Measurements from ENCODE around the gene ZNRF3.

The ZNRF3 gene

DNA sequence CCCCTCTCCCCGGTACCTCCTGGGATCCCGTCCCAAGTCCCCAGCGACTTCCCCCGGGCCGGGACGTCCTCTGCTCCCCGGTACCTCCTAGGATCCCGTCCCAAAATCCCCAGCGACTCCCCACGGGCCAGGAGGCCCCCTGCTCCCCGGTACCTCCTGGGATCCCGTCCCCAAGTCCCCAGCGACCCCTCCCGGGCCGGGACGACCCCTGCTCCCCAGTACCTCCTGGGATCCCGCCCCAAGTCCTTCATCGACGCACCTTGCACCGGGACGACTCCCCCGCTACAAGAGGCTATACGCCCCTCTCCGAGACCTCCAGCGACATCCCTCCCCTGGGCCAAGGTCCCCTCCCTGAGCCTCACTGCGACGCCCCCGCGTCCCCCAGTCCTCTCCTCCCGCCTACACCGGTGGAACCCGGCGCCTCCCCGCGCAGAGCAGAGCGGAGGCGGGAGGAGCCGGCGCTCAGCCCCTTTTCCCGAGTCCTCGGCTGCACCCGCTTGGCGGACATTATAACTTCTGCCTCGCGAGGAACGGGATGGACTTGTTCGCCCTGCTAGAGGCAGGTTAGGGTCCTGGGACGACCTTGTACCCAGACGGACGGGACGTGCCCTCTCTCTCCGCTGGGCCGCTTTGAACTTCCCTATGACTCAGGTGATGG is 190.4 kb downstream of the ZNRF3 start:
- TF ChIP-seq, protein P1, sequence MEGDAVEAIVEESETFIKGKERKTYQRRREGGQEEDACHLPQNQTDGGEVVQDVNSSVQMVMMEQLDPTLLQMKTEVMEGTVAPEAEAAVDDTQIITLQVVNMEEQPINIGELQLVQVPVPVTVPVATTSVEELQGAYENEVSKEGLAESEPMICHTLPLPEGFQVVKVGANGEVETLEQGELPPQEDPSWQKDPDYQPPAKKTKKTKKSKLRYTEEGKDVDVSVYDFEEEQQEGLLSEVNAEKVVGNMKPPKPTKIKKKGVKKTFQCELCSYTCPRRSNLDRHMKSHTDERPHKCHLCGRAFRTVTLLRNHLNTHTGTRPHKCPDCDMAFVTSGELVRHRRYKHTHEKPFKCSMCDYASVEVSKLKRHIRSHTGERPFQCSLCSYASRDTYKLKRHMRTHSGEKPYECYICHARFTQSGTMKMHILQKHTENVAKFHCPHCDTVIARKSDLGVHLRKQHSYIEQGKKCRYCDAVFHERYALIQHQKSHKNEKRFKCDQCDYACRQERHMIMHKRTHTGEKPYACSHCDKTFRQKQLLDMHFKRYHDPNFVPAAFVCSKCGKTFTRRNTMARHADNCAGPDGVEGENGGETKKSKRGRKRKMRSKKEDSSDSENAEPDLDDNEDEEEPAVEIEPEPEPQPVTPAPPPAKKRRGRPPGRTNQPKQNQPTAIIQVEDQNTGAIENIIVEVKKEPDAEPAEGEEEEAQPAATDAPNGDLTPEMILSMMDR (conservative IDR thresholded peaks at IDR 0.05; ENCODE audit: low read depth), result no peak
- ChIA-PET POLR2A (ENCODE audit: low non-redundant PET) (no interaction called here), CTCF (no interaction called here)
- peak; percentile 9 for DNase-seq (ENCODE audit: low spot score)
- peak overlapping the region; percentile 95 for H3K27ac ChIP-seq

- CTCF ChIA-PET, result no interaction called here
- H3K27ac ChIP-seq, result peak overlapping the region; percentile 95
- POLR2A ChIA-PET (ENCODE audit: low non-redundant PET), result no interaction called here
- TF ChIP-seq, protein P1 (conservative IDR thresholded peaks at IDR 0.05; ENCODE audit: low read depth), result no peak
- DNase-seq (ENCODE audit: low spot score), result no peak
Measured at GRCh38 chr22:29074276-29074772, 191.0 kb downstream of the ZNRF3 start.

DNA sequence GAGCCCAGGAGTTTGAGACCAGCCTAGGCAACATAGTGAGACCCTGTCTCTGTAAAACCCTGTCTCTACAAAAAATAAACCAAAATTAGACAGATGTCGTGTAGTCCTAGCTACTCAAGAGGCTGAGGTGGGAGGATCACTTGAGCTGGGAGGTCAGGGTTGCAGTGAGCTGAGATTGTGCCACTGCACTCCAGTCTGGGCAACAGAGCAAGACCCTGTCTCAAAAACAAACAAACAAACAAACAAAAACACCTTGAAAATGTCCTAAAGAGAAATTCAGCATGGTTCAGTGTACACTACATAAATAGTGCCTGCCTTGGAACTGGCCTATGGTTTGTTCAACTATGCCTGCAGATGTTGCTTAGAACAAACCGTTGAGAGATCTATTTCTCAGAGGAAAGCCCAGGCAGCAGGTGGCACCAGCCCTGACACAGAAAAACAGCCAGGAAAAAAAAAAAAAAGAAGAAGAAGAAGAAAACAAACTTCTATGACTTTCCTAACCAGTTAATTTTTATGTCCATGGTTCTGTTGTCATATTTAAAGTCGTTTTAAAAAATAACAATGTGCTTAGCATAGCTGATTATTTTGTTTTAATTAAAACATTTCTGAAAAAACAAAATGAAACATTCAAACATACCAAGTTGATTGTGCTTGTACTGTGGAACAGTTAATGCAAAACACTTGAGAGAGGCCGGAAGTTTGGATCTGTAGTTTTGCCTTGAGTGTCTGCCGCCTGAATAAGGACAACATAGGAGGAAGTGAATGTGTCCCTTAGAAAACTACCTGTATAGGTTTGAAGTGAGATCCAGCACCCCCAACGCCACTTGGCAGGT is 194.9 kb downstream of the ZNRF3 start:
- DNase-seq (ENCODE audit: low spot score), result no peak
- H3K27ac ChIP-seq, result no peak overlapping the region
- TF ChIP-seq, protein P1 (conservative IDR thresholded peaks at IDR 0.05; ENCODE audit: low read depth), result no peak
- ChIA-PET CTCF (no interaction called here), POLR2A (ENCODE audit: low non-redundant PET) (no interaction called here)

DNA sequence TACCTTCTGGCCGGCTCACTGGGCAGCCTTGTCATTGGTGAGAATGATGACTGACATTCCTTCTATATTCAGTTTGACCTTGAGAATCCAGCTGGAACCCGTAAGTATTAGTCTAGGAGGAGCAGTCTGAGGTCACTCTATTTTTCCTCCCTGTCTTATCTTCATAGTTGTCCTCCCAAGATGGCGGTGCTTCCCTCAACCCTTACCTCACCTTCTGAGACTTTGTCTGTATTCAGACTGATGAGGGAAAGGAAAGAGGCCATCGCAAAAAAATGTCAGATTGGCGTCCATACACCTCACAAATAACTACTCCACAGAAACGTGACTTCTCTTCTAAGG is 195.5 kb downstream of the ZNRF3 start:
- TF ChIP-seq, protein P1 (conservative IDR thresholded peaks at IDR 0.05; ENCODE audit: low read depth), result no peak
- no peak overlapping the region for H3K27ac ChIP-seq
- DNase-seq (ENCODE audit: low spot score), result no peak
- POLR2A ChIA-PET (ENCODE audit: low non-redundant PET), result no interaction called here
- CTCF ChIA-PET, result interaction anchor here (1.1 kb wide), 1 partner anchor 224 kb away, joined by 3 read pairs; no protein-coding TSS in a partner anchor

DNA sequence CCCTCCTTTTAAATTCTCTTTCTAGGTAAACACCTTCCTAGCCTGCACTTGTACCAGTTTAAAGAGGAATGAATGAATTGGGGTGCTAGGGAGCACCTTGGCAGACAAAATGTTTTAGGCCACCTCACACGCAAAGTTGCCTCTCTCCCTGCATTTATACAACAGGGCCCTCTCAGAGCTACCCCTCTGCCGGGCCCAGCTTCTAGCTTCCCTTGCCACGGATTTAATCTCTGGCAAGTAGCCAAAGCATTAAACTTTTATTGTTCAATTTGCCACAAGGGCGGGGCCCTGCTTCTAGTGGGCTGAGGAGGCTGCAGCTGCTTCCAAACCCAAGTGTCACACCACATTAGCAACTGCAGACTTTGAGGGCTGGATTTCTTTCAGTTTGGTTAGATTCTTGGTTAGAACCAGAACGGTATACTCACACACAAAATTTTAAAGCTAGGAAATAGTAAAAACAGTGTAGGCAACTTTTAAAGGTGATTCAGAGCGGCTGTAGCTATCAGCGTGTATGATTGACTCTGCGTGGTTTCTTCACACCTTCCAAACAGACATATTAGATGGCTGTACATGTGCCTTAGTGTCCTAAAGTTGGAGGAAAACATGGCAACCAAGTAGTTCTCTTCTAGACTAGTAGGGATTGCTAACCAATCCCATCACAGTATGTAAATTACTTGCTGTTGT is 196.0 kb downstream of the ZNRF3 start:
- TF ChIP-seq, protein P1 (conservative IDR thresholded peaks at IDR 0.05; ENCODE audit: low read depth), result no peak
- POLR2A ChIA-PET (ENCODE audit: low non-redundant PET), result no interaction called here
- no peak overlapping the region for H3K27ac ChIP-seq
- no peak for DNase-seq (ENCODE audit: low spot score)
- CTCF ChIA-PET, result interaction anchor here (0.6 to 1.1 kb wide), 2 partner anchors 224 to 328 kb away, joined by 3 to 4 read pairs; no protein-coding TSS in a partner anchor
